Ascending aorta (tissue), 2 donors: ENCODE data around the gene NLGN4Y. TPM values are rescaled to one million over a fixed set of nuclear protein-coding genes. Genes with fewer than 3 reads are reported as not detected.

Source experiments
- DNase-seq, 2 donors: peaks; one replicate each; pipeline ENCODE4 v3.0.0-alpha.2; 2019; ENCODE audit warnings: low spot score in 2 of 2
- H3K27ac ChIP-seq, 2 donors: fragments of 200-600 bp; sonication (generic); one replicate each; pipeline ENCODE4 v1.5.1; 2016 to 2017; ENCODE audit warnings: mild to moderate bottlenecking in 1 of 2
- H3K27me3 ChIP-seq: fragments of 200-600 bp; sonication (generic); one replicate; pipeline ENCODE4 v1.5.1; 2017
- H3K36me3 ChIP-seq, 2 donors: fragments of 200-600 bp; sonication (generic); one replicate each; pipeline ENCODE4 v1.5.1; 2016
- H3K4me1 ChIP-seq, 2 donors: fragments of 200-600 bp; sonication (generic); one replicate each; pipeline ENCODE4 v1.5.1; 2016 to 2017; ENCODE audit warnings: mild to moderate bottlenecking in 1 of 2
- H3K4me3 ChIP-seq, 2 donors: fragments of 200-600 bp; sonication (generic); one replicate each; pipeline ENCODE4 v1.5.1; 2016 to 2017; ENCODE audit warnings: mild to moderate bottlenecking in 1 of 2
- H3K9me3 ChIP-seq, 2 donors: fragments of 200-600 bp; sonication (generic); one replicate each; pipeline ENCODE4 v1.5.1; 2016
- intact Hi-C: fragments of 100-400 bp; cut with DNase I; formaldehyde crosslinking; loops from one replicate; pipeline ENCODE4 v1.15.1; 2023
- total RNA-seq: library from RNA; depleted of rRNA; stranded (reverse); fragments of >200 nt; gene quantifications from one replicate; pipeline ENCODE4 v1.1.0, GENCODE V29; 2016
- TF ChIP-seq, protein P1 (sequence below), 3 experiments: fragments of 200-600 bp in 2 of 3; fragments of 450-650 bp in 1 of 3; sonication (generic) in 2 of 3; IDR thresholded peaks; one replicate each; pipeline ENCODE4 v1.5.1; 2016 to 2019; ENCODE audit warnings: antibody characterized with exemption in 3 of 3, mild to moderate bottlenecking in 1 of 3, moderate library complexity in 1 of 3

The NLGN4Y gene
- total RNA-seq, 1 donor from 2014 or later, result not detected

GRCh38 chrY:14522379-14522950 lies 1.9 kb upstream of the NLGN4Y start:
- Histone ChIP-seq H3K4me1 (no peaks in the 10 kb centered on the region), H3K4me3 (no peak overlapping the region), H3K27me3 (no peaks in the 10 kb centered on the region), H3K36me3 (no peaks in the 10 kb centered on the region), H3K27ac (no peak overlapping the region), H3K9me3 (no peaks in the 10 kb centered on the region)
- TF ChIP-seq, protein P1, sequence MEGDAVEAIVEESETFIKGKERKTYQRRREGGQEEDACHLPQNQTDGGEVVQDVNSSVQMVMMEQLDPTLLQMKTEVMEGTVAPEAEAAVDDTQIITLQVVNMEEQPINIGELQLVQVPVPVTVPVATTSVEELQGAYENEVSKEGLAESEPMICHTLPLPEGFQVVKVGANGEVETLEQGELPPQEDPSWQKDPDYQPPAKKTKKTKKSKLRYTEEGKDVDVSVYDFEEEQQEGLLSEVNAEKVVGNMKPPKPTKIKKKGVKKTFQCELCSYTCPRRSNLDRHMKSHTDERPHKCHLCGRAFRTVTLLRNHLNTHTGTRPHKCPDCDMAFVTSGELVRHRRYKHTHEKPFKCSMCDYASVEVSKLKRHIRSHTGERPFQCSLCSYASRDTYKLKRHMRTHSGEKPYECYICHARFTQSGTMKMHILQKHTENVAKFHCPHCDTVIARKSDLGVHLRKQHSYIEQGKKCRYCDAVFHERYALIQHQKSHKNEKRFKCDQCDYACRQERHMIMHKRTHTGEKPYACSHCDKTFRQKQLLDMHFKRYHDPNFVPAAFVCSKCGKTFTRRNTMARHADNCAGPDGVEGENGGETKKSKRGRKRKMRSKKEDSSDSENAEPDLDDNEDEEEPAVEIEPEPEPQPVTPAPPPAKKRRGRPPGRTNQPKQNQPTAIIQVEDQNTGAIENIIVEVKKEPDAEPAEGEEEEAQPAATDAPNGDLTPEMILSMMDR (IDR thresholded peaks at IDR 0.05), result no peak
- intact Hi-C loops, result no loop called here
- no peak for DNase-seq

DNA sequence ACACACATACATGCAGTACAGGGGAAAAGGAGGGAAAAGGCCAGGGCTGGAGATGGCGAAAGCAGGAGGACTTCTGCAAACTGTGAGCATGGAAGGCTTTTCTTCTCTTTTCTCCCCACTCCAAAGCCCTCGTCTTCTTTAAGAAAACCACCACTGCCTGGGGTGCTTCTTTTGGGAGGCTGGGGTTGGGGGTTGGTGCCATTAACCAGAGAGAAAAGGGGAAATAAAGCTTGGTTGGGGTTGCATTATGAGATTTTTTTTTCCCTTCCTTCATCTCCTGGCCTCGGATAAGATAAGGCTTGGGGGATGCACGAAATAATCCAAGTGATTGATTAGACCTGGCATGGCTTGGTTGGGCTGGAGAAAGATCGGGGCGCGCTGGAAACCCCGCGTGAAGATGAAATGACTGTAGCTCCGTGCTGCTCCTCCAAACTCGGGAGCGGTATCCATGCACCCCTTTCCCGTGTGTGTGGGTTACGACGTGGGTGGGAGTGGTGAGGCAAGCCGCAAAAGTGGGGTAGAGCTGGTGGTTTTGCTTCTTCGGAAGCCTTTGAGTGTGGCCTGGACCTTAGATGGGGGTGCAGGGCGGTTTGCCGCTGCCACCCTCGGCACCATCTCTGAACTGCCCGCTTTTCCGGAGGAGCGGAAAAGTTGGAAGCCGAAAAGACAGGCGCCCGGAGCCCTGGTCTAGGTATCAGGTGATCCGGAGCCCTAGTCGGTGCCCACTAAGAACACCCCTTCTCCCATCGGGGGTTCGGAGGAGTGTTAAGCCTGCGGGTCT lies 648 bp upstream of the NLGN4Y start:
- no peak overlapping the region for H3K4me3 ChIP-seq
- intact Hi-C loops, result no loop called here
- DNase-seq, result no peak
- no peak overlapping the region for H3K27ac ChIP-seq
- H3K9me3 ChIP-seq, result no peaks in the 10 kb centered on the region
- no peaks in the 10 kb centered on the region for H3K27me3 ChIP-seq
- no peaks in the 10 kb centered on the region for H3K4me1 ChIP-seq
- H3K36me3 ChIP-seq, result no peaks in the 10 kb centered on the region
- TF ChIP-seq, protein P1 (IDR thresholded peaks at IDR 0.05), result no peak

- no peaks in the 10 kb centered on the region for H3K4me1 ChIP-seq
- H3K4me3 ChIP-seq, result no peak overlapping the region
- no peaks in the 10 kb centered on the region for H3K9me3 ChIP-seq
- intact Hi-C loops, result no loop called here
- TF ChIP-seq, protein P1 (IDR thresholded peaks at IDR 0.05), result no peak
- no peaks in the 10 kb centered on the region for H3K36me3 ChIP-seq
- H3K27ac ChIP-seq, result no peak overlapping the region
- DNase-seq, result no peak
- H3K27me3 ChIP-seq, result no peaks in the 10 kb centered on the region
These were observed 986 bp downstream of the NLGN4Y start for GRCh38 chrY:14525315-14525714.

DNA sequence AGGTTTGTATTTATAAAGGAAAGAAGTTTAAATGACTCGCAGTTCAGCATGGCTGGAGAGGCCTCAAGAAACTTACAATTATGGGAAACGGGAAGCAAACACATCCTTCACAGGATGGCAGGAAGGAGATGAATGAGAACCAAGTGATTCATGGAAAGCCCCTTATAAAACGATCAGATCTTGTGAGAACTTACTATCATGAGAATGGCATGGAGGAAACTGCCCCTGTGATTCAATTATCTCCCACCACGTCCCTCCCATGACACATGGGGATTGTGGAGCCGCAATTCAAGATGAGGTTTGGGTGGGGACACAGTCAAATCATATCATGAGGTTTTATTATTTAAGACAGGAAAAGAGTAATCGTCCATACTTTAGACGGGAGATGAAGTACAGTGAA lies 4.0 kb downstream of the NLGN4Y start:
- no peaks in the 10 kb centered on the region for H3K9me3 ChIP-seq
- no peak overlapping the region for H3K27ac ChIP-seq
- H3K4me3 ChIP-seq, result no peak overlapping the region
- no peaks in the 10 kb centered on the region for H3K4me1 ChIP-seq
- DNase-seq, result no peak
- H3K36me3 ChIP-seq, result no peaks in the 10 kb centered on the region
- TF ChIP-seq, protein P1 (IDR thresholded peaks at IDR 0.05), result no peak
- H3K27me3 ChIP-seq, result no peaks in the 10 kb centered on the region
- intact Hi-C loops, result no loop called here

DNA sequence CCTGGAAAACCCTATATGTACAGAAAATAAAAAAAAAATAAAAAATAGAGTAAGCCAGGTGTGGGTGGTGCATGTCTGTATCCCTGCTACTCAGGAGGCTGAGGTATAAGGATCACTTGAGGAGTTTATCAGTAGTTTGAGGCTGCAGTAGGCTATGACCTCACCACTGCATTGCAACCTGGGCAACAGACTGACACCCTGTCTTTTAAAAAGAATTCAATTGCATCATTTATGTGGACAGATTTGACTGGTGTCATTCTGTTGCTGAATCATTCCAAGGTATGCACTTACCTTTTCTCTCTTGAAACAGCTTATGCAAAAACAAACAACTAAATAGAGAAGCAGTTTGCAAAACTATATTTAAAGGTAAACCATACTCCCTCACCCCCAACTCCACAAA lies 12.4 kb downstream of the NLGN4Y start:
- intact Hi-C loops, result no loop called here
- H3K36me3 ChIP-seq, result no peaks in the 10 kb centered on the region
- DNase-seq, result no peak
- no peaks in the 10 kb centered on the region for H3K27me3 ChIP-seq
- TF ChIP-seq, protein P1 (IDR thresholded peaks at IDR 0.05), result no peak
- no peak overlapping the region for H3K4me3 ChIP-seq
- H3K9me3 ChIP-seq, result no peaks in the 10 kb centered on the region
- no peaks in the 10 kb centered on the region for H3K4me1 ChIP-seq
- H3K27ac ChIP-seq, result no peak overlapping the region
